CD4-positive, alpha-beta T cell (primary cell): ENCODE data around the gene TUBB. TPM values are rescaled to one million over a fixed set of nuclear protein-coding genes. Genes with fewer than 3 reads are reported as not detected.
A peak's percentile ranks its signal among the peaks of the same experiment; 100 is the strongest.

Experiments used
- ATAC-seq: fragments of 200-7000 bp; cut with Tn5 transposase; one replicate; pipeline ENCODE4 v1.10.0; 2022; ENCODE audit warnings: mild to moderate bottlenecking; ENCODE audit not compliant: poor library complexity
- CTCF ChIA-PET: fragments of 350-600 bp; sonication (Branson Sonifier 250); formaldehyde crosslinking; loops from one replicate; lab custom pipeline; 2021; ENCODE audit warnings: antibody characterized with exemption, inconsistent platforms; lab: Charles Lee
- POLR2A ChIA-PET: fragments of 350-600 bp; sonication (Branson Sonifier 250); formaldehyde crosslinking; loops from one replicate; lab custom pipeline; 2021; ENCODE audit warnings: antibody characterized with exemption, inconsistent platforms; lab: Charles Lee
- DNase-seq, 14 experiments: peaks; one replicate each; pipeline ENCODE4 v3.0.0-alpha.2; 2013 to 2020; ENCODE audit warnings: mixed read lengths in 2 of 14
- H3K27ac ChIP-seq, 2 donors: one replicate each; pipeline versions ENCODE4 v1.5.1 to v1.7.0; 2013; ENCODE audit warnings: low read length in 2 of 2, low read depth in 1 of 2, mild to moderate bottlenecking in 1 of 2
- H3K27me3 ChIP-seq, 2 experiments: 1 replicate in 1 of 2; 2 replicates in 1 of 2; pipeline versions ENCODE4 v1.6.1 to v1.7.0; 2013; ENCODE audit warnings: low read length in 2 of 2, control low read depth in 1 of 2, mild to moderate bottlenecking in 1 of 2, moderate library complexity in 1 of 2; ENCODE audit not compliant: insufficient read depth in 2 of 2, control insufficient read depth in 1 of 2
- H3K36me3 ChIP-seq: one replicate; pipeline ENCODE4 v1.6.1; 2013; ENCODE audit warnings: low read length, control low read depth; ENCODE audit not compliant: insufficient read depth
- H3K4me1 ChIP-seq: one replicate; pipeline ENCODE4 v1.6.1; 2013; ENCODE audit warnings: low read length, control low read depth; ENCODE audit not compliant: insufficient read depth
- H3K4me3 ChIP-seq: one replicate; pipeline ENCODE4 v1.5.1; 2013; ENCODE audit warnings: mild to moderate bottlenecking, low read length, moderate library complexity
- H3K9me3 ChIP-seq, 2 experiments: 1 replicate in 1 of 2; 2 replicates in 1 of 2; pipeline versions ENCODE4 v1.6.1 to v1.7.0; 2013; ENCODE audit warnings: low read length in 2 of 2, mild to moderate bottlenecking in 2 of 2, control low read depth in 1 of 2, moderate library complexity in 1 of 2; ENCODE audit not compliant: control insufficient read depth in 1 of 2, insufficient read depth in 1 of 2
- H3K27ac Mint-ChIP-seq: one replicate; pipeline ENCODE4 v1.8.0; 2020; ENCODE audit warnings: mixed read lengths
- H3K27me3 Mint-ChIP-seq: one replicate; pipeline ENCODE4 v1.8.0; 2021; ENCODE audit warnings: mixed read lengths
- H3K36me3 Mint-ChIP-seq: one replicate; pipeline ENCODE4 v1.8.0; 2021; ENCODE audit warnings: low read depth, mixed read lengths
- H3K4me1 Mint-ChIP-seq: one replicate; pipeline ENCODE4 v1.8.0; 2021; ENCODE audit warnings: low read depth, mixed read lengths
- H3K4me3 Mint-ChIP-seq: one replicate; pipeline ENCODE4 v1.8.0; 2020; ENCODE audit warnings: mild to moderate bottlenecking, mixed read lengths
- H3K9me3 Mint-ChIP-seq: one replicate; pipeline ENCODE4 v1.8.0; 2020; ENCODE audit warnings: mixed read lengths
- intact Hi-C, 2 experiments: fragments of 100-400 bp; cut with DNase I in 1 of 2; cut with micrococcal nuclease in 1 of 2; formaldehyde crosslinking; loops; one replicate each; pipeline versions ENCODE4 v1.15.1 to v1.9.0; 2023 to 2025; cut with DNase I, micrococcal nuclease
- total RNA-seq, 174 experiments: library from RNA in 2 of 174; stranded (reverse) in 2 of 174; gene quantifications; one replicate each; pipeline ENCODE4 v1.2.3 and lab custom pipeline; 2021 to 2026
- TF ChIP-seq, protein P1 (sequence below): fragments of 200-600 bp; IDR thresholded peaks from one replicate; pipeline ENCODE4 v1.8.0; 2022; ENCODE audit warnings: antibody characterized with exemption, mild to moderate bottlenecking

Gene TUBB
- total RNA-seq, 2 experiments from 2014 or later = 76.0 to 78.4 TPM

DNA sequence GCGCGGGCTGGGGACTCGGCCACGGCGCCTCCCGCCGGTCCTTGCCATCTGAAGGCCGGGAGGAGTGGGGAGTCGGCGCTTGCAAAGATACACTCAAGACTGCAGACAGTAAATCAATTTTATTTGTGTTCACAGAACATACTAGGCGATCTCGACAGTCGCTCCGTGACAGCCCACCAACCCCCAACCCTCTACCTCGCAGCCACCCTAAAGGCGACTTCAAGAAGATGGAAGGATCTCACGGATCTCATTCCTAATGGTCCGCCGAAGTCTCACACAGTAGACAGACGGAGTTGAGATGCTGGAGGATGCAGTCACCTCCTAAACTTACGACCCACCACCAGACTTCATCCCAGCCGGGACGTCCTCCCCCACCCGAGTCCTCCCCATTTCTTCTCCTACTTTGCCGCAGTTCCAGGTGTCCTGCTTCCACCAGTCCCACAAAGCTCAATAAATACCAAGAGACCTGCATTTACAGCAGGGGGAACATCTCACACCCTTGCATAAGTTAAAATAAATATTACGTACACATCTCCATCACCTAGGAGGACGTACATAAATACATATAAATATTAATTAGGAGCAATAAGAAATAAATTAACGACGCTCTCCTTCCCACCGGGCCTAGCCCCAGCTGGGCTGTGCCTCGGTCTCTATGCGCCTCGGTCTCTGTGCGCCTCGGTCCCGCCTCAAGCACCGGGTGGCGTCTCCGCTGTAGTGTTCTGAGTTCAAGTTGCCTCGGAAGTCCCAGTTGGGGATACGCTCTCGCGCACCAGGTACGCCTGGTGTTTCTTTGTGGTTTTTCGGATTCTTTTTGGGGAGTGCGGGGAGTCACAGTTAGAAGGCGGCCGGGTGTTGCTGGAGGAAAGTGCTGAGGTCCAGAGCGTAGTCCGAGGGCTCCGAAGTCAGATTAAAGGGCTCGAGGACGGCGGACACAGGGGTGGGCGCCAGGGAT lies 23.2 kb downstream of the TUBB start:
- peaks cover 61% of the 10 kb centered on the region for H3K4me1 Mint-ChIP-seq
- peaks cover 58% of the 10 kb centered on the region for H3K4me1 ChIP-seq
- ChIA-PET CTCF (interaction anchor here (0.8 to 2.5 kb wide), 5 partner anchors 12 to 134 kb away, joined by 3 to 12 read pairs (median 7); partner anchors contain the start of gene MDC1), POLR2A (interaction anchor here (1.1 to 2.1 kb wide), 8 partner anchors 9 to 128 kb away, joined by 3 to 11 read pairs (median 4); partner anchors contain the start of genes MRPS18B and PPP1R10)
- intact Hi-C loops = loop anchor here (1.0 to 10.0 kb wide), 6 partner anchors 84 to 344 kb away; no protein-coding TSS in a partner anchor
- peaks cover 24% of the 10 kb centered on the region for H3K36me3 ChIP-seq
- TF ChIP-seq, protein P1, sequence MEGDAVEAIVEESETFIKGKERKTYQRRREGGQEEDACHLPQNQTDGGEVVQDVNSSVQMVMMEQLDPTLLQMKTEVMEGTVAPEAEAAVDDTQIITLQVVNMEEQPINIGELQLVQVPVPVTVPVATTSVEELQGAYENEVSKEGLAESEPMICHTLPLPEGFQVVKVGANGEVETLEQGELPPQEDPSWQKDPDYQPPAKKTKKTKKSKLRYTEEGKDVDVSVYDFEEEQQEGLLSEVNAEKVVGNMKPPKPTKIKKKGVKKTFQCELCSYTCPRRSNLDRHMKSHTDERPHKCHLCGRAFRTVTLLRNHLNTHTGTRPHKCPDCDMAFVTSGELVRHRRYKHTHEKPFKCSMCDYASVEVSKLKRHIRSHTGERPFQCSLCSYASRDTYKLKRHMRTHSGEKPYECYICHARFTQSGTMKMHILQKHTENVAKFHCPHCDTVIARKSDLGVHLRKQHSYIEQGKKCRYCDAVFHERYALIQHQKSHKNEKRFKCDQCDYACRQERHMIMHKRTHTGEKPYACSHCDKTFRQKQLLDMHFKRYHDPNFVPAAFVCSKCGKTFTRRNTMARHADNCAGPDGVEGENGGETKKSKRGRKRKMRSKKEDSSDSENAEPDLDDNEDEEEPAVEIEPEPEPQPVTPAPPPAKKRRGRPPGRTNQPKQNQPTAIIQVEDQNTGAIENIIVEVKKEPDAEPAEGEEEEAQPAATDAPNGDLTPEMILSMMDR = no peak
- no peaks in the 10 kb centered on the region for H3K9me3 ChIP-seq
- peak overlapping the region; percentile 97 for H3K4me3 Mint-ChIP-seq
- no peaks in the 10 kb centered on the region for H3K27me3 Mint-ChIP-seq
- H3K9me3 Mint-ChIP-seq = no peaks in the 10 kb centered on the region
- H3K27me3 ChIP-seq = no peaks in the 10 kb centered on the region
- ATAC-seq = peak; percentile 28
- H3K4me3 ChIP-seq = peak overlapping the region; percentile 85
- H3K36me3 Mint-ChIP-seq = peaks cover 33% of the 10 kb centered on the region
- H3K27ac ChIP-seq = peak overlapping the region; percentile 31 to 76
- peak overlapping the region; percentile 91 for H3K27ac Mint-ChIP-seq
- DNase-seq = peak in 9 of 14 experiments; percentile 25 to 72 (median 31)

DNA sequence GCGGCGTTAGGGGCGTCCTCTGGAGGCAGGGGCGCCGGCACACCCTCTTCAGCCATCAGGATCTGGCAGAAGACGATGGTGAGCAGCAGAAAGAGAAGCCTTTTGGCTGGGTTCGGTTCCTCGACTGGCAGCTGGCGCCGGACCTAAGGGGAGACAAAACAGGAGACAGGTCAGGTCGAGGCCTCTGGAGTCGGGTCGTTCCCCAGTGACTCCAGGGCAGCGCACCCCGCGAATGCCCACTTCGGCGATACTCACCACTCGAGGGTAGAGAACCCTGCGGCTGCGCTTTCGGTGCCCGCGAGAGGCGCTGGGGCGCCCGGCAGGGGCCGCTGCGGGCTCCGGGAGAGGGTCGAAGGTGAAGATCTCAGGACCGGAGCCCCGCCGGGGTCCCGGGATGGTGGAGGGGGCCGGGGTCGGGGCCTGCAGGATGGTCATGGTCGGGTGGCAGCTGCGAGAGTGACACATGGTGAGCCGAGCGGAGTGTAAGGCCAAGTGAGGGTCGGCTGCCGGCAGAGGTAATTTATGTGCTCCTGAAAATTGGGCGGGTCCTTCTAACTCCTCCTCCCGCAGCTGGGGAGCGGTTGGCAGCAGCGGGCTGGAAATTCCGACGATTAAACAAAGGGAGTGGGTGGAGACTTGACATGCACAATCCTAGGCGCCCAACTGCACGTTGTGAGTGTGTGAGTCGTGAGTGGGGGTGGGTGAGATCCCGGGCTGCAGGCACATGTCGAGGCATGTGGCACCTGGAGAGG lies 24.1 kb downstream of the TUBB start, which contains the start of gene IER3:
Gene IER3 (minus strand): TSS at position 494 of the 752 bp plus-strand sequence. CDS start 29 bp downstream, at position 465.
- peak; percentile 42 to 92 (median 60) for DNase-seq
- H3K27me3 Mint-ChIP-seq = no peaks in the 10 kb centered on the region
- no peaks in the 10 kb centered on the region for H3K9me3 Mint-ChIP-seq
- ATAC-seq = peak; percentile 62
- intact Hi-C loops = loop anchor here (1.0 to 10.0 kb wide), 6 partner anchors 83 to 343 kb away; no protein-coding TSS in a partner anchor
- peak within 1 kb of the TSS; percentile 85 for H3K4me3 ChIP-seq
- TF ChIP-seq, protein P1 = peak; percentile 82
- peak within 1 kb of the TSS; percentile 31 to 76 for H3K27ac ChIP-seq
- peak within 1 kb of the TSS; percentile 91 for H3K27ac Mint-ChIP-seq
- H3K4me1 ChIP-seq = peaks cover 51% of the 10 kb centered on the region
- peaks cover 54% of the 10 kb centered on the region for H3K4me1 Mint-ChIP-seq
- no peaks in the 10 kb centered on the region for H3K9me3 ChIP-seq
- H3K36me3 ChIP-seq = peaks cover 17% of the 10 kb centered on the region
- no peaks in the 10 kb centered on the region for H3K27me3 ChIP-seq
- ChIA-PET POLR2A (interaction anchor here (0.5 to 2.1 kb wide), 8 partner anchors 9 to 343 kb away, joined by 3 to 11 read pairs (median 3); no protein-coding TSS in a partner anchor), CTCF (interaction anchor here (0.6 to 2.5 kb wide), 12 partner anchors 8 to 251 kb away, joined by 3 to 12 read pairs (median 3); partner anchors contain the start of gene DDR1)
- H3K36me3 Mint-ChIP-seq = peaks cover 25% of the 10 kb centered on the region
- H3K4me3 Mint-ChIP-seq = peak within 1 kb of the TSS; percentile 97
